Measurements from ENCODE around the gene GPR35. TPM values are rescaled to one million over a fixed set of nuclear protein-coding genes. Genes with fewer than 3 reads are reported as not detected.

Gene GPR35
- polyA plus RNA-seq, 4 donors, result 1.1 to 3.5 (median 2.3) TPM

DNA sequence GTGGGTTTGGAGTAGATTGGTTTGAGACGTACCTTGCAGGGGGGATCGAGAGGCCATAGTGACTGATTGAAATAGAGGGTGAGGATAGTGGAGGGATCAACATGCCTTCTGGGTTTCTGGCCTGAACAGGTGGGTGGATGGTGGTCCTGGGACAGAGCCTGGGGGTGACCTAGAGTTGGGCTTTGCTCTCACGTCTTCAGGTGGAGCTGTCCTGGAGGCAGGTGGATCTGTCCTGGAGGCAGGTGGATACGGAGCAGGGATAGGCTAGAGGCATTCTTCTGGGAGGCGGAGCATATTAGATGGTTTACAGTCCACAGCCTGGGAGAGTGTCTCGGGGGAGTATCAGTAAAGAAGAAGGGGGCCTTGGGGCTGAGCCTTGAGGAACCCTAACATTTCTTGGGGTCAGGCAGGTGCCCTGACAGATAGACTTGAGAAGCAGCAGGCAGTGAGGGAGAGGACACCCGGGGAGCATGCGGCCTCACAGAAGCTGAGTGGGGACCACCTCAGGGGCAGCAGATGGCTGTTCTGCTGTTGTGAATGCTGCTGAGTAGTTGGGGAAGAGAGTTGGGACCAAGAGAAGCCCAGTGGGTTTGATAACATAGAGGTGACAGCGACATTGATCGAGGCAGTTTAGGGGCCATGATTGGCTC, 37.1 kb upstream of the GPR35 start:
- DNase-seq (ENCODE audit: low read depth in 4 of 4, low spot score in 2 of 4), result no peak

DNA sequence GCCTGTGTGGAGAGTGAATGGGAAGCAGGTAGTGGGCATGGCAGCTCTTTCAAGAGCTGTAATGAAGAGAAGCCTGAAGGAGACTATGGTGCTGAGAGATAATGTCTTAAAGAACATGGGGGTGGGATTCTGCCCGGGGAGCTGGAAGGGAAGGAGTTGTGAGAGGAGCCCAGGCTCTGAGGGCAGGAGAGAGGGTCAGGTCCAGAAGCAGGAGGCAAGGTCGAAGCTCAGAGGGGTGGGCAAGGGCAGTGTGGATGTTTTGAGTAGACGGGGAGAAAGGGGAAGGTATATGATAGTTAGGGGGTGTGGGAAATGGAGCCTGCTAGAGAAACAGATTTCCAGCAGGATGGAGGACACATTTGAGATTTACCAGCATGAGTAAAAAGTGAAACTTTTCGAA, 36.6 kb upstream of the GPR35 start:
- no peak for DNase-seq (ENCODE audit: low read depth in 4 of 4, low spot score in 2 of 4)

DNA sequence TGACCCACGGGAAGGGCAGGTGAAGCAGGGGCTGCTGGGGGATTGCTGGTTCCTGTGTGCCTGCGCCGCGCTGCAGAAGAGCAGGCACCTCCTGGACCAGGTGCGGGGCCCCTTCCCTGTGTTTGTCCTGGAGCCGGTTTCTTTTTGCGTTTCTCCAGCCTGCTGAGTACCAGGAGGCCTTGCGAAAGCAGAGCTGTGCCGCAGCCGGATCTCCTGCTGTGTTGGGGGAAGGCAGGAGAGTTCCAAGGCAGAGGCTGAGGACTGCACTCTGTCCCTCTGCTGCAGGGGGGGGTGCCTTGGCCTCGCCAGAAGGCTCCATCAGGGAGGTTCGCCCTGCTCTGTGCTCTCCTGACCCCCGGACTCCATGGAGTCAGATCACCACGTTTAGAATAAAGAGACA, 35.9 kb upstream of the GPR35 start:
- no peak for DNase-seq (ENCODE audit: low read depth in 4 of 4, low spot score in 2 of 4)

DNA sequence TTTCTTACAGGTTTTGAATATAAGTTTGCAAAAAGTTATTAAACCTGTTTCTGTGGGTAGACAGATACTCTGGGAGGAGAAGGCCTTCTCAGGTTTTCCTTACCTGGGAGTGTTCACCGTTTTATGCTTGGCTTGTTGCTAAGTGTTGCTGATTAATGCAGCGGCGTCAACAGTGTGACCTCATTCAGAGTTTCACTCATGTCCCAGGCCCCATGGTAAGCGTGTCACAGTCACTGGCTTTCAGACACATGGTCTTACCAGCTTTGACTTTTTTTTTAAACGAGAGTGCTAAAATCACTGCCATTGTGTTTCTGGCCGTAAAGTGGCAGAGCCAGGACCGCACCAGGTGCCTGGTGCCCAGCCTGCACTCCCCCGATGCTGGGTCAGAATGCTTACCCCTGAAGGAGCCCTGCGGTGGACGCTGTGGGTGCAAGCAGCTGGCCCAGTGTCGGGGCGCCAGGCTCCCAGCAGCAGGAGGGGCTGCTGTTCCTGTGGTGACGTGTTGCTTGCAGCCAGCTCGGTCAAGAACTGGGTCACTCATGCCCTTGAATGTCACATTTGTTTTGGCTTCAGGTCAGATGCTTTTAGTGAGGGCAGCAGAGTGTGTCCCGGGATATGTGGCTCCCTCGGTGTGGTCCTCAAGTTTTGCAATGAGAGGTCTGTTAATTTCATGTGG, 35.3 kb upstream of the GPR35 start:
- DNase-seq (ENCODE audit: low read depth in 4 of 4, low spot score in 2 of 4), result no peak

DNA sequence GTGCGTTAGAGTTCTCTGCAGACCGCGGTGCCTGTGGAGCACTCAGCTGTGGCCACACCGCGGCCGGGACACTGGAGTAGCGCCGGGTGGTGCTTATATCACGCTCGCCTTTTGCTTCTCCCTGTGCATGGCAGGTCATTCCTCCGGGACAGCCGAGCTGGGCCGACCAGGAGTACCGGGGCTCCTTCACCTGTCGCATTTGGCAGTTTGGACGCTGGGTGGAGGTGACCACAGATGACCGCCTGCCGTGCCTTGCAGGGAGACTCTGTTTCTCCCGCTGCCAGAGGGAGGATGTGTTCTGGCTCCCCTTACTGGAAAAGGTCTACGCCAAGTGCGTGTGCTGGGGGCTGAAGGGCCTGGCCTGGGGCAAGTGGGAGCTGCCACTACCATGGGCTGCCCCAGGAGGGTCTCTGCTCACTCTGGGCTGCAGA, 34.6 kb upstream of the GPR35 start:
- DNase-seq (ENCODE audit: low read depth in 4 of 4, low spot score in 2 of 4), result no peak

DNA sequence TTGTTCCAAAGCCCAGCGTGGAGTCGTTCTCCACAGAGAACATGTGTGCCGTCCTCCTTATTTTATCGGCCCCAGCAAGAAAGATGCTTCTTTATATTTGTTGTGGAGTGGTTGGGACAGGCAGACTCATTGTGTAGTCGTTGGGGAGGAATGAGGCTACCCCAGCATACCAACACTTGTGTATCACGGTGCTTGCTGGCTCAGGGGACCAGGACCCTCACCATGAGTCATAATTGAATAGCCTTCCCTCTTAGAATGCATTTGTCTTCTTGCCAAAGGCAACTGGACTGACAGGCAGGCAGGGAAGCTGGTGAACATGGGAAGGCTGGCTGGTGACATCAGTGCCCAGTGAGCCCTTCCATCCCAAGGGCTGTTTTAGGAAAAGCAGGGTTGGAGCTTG, 34.1 kb upstream of the GPR35 start:
- DNase-seq (ENCODE audit: low read depth in 4 of 4, low spot score in 2 of 4), result no peak

DNA sequence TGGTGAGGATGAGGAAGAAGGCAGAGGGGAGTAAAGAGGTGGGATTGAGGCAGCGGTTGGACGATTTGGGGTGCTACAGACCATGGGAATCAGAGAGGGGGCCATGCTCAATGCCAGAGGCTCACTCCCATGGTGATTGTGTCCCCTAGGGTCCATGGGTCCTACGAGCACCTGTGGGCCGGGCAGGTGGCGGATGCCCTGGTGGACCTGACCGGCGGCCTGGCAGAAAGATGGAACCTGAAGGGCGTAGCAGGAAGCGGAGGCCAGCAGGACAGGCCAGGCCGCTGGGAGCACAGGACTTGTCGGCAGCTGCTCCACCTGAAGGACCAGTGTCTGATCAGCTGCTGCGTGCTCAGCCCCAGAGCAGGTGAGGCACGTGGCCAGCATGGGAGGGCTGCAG, 33.5 kb upstream of the GPR35 start:
- DNase-seq (ENCODE audit: low read depth in 4 of 4, low spot score in 2 of 4), result no peak

DNA sequence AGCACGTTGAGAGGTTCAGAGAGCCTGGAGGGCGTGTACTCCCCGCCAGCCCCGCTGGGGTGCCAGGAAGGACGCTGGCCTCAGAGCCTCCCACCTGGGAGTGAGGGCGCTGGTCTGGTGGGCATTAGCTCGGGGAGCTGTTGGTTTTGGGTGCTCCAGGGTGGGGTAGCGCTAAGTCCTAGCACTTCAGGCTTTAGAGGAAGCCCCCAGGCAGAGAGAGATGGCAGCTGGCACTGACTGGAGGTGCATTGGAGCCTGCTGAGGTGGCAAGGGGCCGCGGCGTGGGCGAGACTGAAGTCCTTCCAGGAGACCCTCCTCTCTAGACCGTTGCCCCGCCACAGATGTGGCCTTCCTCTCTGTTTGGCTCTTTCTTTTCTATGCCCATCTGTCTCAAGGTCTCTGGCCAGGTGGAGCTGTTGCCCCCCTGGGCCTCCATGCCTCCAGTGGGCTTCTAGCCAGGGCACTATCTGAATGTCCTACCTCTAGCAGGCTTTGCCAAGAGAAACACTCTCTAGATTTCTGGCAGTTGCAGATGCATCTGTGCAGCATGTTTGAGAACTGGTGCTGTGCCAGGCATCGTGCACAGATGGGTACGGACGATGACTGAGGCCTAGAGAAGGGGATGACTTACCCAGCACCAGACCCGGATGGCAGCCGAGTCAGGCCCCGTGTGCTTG, 32.1 kb upstream of the GPR35 start:
- no peak for DNase-seq (ENCODE audit: low read depth in 4 of 4, low spot score in 2 of 4)

DNA sequence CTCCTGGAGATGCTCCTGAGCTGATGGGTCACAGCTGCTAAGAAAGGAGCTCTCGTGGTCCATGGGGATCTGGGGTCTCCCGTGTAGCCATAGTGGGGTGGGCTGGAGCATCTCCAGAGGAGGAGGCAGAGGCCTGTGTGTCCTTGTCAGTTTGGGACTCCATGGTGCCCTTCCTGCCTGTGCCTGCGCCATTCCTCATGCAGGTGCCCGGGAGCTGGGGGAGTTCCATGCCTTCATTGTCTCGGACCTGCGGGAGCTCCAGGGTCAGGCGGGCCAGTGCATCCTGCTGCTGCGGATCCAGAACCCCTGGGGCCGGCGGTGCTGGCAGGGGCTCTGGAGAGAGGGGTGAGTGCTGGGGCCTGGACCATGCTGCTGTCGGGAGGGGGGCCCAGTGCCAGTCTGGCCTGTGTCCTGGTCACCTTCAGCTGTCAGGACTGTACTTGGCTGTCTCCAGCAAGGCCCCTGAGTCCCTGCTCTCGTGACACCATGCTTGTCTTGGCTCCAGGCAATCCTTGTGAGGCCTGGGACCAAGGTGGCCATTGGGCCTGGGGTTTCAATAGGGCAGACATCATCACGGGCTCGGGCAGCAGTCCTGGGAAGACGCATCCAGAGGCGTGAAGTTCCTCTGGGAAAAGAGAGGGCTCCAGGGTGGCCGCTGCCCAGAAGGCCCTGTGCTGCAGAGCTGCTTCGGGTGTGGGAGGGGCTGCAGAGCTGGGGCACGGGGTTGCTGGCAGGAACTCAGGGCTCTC, 31.4 kb upstream of the GPR35 start:
- no peak for DNase-seq (ENCODE audit: low read depth in 4 of 4, low spot score in 2 of 4)

DNA sequence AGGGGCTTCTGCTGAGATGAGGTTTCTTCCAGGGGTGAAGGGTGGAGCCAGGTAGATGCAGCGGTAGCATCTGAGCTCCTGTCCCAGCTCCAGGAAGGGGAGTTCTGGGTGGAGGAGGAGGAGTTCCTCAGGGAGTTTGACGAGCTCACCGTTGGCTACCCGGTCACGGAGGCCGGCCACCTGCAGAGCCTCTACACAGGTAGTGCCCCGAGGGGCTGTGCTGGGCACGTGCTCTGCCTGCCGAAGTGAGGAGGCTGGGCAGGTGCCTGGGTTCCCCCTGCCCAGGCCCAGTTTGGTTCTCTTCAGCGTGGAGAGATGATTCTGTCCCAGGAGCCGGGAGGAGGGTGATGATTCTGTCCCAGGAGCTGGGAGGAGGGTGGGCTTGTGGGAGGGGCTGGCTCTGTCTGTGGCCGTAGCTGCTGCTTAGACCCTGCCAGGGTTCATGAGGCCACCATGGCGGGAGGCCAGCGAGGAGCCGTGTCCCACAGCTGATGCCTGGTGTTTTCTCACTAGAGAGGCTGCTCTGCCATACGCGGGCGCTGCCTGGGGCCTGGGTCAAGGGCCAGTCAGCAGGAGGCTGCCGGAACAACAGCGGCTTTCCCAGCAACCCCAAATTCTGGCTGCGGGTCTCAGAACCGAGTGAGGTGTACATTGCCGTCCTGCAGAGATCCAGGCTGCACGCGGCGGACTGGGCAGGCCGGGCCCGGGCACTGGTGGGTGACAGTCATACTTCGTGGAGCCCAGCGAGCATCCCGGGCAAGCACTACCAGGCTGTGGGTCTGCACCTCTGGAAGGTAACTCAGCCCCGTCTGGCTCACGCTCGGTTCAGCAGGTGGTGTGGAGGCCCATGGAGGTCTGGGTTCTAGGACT, 30.5 kb upstream of the GPR35 start:
- no peak for DNase-seq (ENCODE audit: low read depth in 4 of 4, low spot score in 2 of 4)

DNA sequence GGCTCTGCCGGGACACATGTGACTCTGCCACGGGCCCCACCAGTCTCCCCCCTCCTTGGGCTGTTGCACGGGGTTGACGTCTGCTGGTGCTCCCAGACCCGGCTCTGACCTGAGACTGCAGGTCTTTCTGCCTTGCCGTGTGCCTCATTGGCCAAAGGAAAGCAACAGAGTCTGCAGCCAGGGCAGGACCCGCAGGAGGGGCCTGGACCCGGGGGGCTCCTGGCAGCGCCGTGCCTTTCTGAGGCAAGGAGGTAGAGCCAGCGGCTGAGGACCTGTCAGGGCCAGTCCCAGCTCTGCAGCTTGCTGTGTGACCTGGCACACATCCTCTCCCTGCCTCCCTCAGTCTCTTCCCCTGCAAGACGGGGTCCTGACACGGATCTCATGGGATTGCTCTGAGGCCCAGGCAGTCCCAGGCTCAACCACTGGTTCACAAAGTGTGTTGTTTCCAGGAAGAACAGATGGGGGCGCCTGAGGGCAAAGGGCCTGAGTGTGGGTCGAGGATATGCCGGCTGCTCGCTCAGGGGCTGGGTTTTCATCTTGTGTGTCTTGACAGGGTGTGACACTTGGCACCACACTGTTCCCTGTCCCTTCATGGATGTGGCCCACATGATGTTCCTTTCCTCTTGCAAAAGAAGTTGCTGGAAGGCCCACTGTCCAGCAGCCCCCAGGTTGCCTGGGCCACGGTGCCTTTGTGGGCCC, 29.8 kb upstream of the GPR35 start:
- DNase-seq (ENCODE audit: low read depth in 4 of 4, low spot score in 2 of 4), result no peak

DNA sequence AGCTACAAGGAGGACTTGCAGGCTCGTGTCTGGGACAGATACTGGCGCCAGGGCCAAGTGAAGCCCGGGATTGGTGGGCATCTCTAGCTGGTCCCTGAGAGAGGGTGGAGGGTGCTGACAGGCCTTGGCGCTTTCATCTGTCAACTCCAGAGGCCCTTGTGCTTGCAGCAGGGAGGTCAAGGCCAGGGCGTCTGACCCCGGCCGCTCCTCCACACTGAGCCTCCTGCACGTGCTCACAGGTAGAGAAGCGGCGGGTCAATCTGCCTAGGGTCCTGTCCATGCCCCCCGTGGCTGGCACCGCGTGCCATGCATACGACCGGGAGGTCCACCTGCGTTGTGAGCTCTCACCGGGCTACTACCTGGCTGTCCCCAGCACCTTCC, 29.2 kb upstream of the GPR35 start:
- no peak for DNase-seq (ENCODE audit: low read depth in 4 of 4, low spot score in 2 of 4)

DNA sequence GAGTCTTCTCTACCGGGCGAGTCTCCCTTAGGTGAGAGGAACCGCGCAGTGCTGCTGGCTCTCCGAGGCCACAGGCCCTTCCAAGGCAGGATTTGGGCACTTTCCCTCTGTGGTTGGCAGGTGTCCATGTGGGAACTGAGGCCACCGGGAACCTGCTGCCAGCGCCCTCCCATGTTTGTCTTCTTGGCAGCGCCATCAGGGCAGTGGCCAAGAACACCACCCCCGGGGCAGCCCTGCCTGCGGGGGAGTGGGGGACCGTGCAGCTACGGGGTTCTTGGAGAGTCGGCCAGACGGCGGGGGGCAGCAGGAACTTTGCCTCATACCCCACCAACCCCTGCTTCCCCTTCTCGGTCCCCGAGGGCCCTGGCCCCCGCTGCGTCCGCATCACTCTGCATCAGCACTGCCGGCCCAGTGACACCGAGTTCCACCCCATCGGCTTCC, 28.8 kb upstream of the GPR35 start:
- no peak for DNase-seq (ENCODE audit: low read depth in 4 of 4, low spot score in 2 of 4)

DNA sequence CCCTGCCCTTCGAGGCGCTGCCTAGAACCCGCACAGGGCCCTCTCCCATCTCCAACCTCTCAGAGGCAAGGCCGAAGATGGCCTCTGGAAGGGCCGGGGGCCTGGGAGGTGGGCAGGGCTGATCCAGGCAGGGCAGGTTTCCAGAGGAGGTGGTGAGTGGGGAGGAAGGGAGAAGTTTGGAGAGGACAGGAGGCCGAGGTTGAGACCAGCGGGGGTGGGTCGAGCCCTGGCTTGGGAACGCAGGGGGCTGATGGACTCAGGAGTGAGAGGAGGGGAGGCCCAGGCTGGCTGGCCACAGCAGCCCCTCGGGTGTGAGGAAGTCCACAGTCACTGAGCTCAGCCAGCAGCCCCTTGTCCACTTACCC, 28.2 kb upstream of the GPR35 start:
- no peak for DNase-seq (ENCODE audit: low read depth in 4 of 4, low spot score in 2 of 4)

DNA sequence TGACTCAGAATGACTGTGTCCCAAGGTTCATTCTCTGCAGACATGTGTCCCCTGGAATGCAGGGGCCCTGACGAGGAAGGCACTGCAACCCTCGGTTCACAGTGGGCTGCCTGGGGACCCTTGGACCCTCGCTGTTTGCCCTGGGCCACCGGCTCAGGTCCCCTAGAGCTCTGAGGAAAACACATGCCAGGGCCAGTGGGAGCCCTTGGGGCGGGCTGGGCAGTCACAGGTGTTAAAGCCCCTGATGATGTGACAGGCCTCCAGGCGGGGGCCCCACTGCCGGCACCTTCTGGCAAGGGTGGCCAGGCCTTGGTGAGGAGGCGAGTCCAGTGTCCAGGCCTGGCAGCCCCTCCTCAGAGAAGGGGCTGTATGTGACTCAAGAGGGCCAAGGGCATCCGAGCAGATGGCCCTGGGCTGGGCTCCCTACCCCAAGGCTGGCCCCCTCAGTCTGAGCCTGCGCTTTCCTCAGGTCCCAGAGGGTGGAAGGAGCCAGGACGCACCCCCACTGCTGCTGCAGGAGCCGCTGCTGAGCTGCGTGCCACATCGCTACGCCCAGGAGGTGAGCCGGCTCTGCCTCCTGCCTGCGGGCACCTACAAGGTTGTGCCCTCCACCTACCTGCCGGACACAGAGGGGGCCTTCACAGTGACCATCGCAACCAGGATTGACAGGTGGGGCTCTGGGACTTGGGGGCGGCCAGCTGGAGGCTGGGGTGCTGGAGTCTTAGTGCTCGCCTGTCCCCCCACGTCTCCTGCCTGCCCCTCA, 27.7 kb upstream of the GPR35 start:
- DNase-seq (ENCODE audit: low read depth in 4 of 4, low spot score in 2 of 4), result no peak

DNA sequence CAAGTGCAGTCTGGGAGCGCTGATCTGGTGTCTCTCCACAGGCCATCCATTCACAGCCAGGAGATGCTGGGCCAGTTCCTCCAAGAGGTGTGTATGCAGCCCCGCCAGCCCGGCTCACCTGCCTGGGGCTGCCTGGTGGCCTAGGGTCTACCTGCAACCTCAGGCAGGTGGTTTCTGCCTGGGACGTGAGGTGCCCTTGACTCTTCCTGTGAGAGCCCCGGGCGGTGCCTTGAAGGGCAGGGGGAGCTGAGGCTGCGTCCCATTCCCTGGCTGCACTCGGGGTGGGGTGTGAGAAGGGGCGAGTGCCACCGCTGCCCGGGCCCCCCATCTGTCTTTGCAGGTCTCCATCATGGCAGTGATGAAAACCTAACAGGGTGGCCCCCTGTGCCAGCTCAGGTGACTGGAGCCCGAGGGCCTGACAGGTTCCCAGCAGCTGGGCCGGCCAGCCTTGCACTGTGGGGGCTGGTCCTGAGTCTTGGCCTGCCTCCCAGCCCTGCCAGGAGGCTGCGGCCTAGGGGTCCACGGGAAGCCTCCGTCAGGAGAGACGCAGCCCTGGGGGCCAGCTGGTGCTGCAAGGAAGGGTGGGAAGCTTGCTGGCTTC, 26.9 kb upstream of the GPR35 start:
- no peak for DNase-seq (ENCODE audit: low read depth in 4 of 4, low spot score in 2 of 4)

DNA sequence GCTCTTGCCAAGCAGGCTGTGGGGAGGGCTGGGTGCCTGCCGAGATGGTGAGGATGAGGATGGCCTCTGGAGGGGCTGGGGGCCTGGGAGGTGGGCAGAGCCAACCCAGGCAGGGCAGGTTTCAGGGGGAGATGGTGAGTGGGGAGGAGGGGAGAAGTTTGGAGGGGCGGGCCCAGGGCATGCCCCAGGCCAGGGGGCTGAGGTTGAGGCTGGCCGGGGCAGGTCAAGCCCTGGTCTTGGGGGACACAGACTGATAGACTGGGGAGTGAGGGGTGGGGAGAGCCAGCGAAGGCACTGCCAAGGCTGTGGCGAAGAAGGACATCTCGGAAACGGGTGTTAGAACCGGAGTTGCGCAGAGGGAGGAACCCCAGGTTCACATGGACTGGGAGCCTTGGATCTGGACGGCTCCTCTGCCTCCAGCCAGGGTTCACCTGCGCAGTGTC, 26.1 kb upstream of the GPR35 start:
- no peak for DNase-seq (ENCODE audit: low read depth in 4 of 4, low spot score in 2 of 4)

DNA sequence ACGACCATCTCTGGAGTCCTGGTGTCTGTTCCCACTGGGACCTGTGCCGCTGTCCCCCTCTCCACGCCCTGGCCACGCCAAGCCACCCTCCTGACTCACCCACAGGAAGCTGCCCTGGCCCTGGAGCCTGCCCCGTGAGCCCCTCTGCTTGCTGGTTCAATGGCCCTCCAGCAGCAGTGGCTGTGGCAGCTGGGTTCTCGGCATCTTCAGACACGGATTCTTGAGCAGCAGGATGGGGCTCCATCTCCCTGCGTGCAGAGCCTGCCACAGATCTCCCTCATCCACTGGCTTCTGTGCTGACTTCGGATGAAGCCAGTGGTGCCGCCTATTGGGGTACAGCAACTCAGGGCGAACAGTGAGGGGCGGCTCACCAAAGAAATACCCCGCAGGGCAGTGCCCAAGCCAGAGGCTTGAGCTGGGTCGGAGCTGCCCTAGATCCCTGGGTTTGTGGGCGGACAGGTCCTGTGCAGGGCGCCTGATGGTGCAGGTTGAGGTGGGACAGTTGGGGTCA, 24.8 kb upstream of the GPR35 start:
- no peak for DNase-seq (ENCODE audit: low read depth in 4 of 4, low spot score in 2 of 4)

Measured in left renal cortex interstitium (tissue), 4 donors.